ENCODE results near the gene DLGAP4. TPM values are rescaled to one million over a fixed set of nuclear protein-coding genes. Genes with fewer than 3 reads are reported as not detected.
"Not testable (repeated sequence)": the region's sequence is repeated elsewhere in the genome, so short reads cannot be mapped to it uniquely, and the experiment has no call there.

DLGAP4 gene
- total RNA-seq, 2 donors from 2014 or later, result 33.9 to 45.4 TPM

GRCh38 chr20:36465109-36466080 is 159.3 kb downstream of the DLGAP4 start:
- ATAC-seq (no peak), DNase-seq (peak in 1 of 3 donors; percentile 28)
- no peaks in the 10 kb centered on the region for H3K27me3 Mint-ChIP-seq
- H3K9me3 ChIP-seq (ENCODE audit: control insufficient read depth, low read length, poor library complexity, severe bottlenecking), result no peaks in the 10 kb centered on the region
- peak overlapping the region; percentile 88 for H3K4me3 Mint-ChIP-seq
- peaks cover 2% of the 10 kb centered on the region for H3K36me3 Mint-ChIP-seq (ENCODE audit: low read depth)
- peaks cover 61% of the 10 kb centered on the region for H3K4me1 Mint-ChIP-seq
- peak overlapping the region; percentile 98 for H3K27ac Mint-ChIP-seq

- DNase-seq (no peak), ATAC-seq (no peak)
- peak overlapping the region; percentile 88 for H3K4me3 Mint-ChIP-seq
- H3K9me3 ChIP-seq (ENCODE audit: control insufficient read depth, low read length, poor library complexity, severe bottlenecking), result no peaks in the 10 kb centered on the region
- peak overlapping the region; percentile 98 for H3K27ac Mint-ChIP-seq
- H3K27me3 Mint-ChIP-seq, result no peaks in the 10 kb centered on the region
- H3K4me1 Mint-ChIP-seq, result peaks cover 60% of the 10 kb centered on the region
- peaks cover 2% of the 10 kb centered on the region for H3K36me3 Mint-ChIP-seq (ENCODE audit: low read depth)
These were observed 159.9 kb downstream of the DLGAP4 start for GRCh38 chr20:36466089-36466488.

GRCh38 chr20:36467076-36467999 is 161.2 kb downstream of the DLGAP4 start:
- ATAC-seq, result peak; percentile 54
- H3K4me3 Mint-ChIP-seq, result peak overlapping the region; percentile 88
- DNase-seq, result peak; percentile 30 to 38 (median 33)
- H3K27ac Mint-ChIP-seq, result peak overlapping the region; percentile 98
- H3K9me3 ChIP-seq (ENCODE audit: control insufficient read depth, low read length, poor library complexity, severe bottlenecking), result no peaks in the 10 kb centered on the region
- peaks cover 2% of the 10 kb centered on the region for H3K36me3 Mint-ChIP-seq (ENCODE audit: low read depth)
- peaks cover 59% of the 10 kb centered on the region for H3K4me1 Mint-ChIP-seq
- no peaks in the 10 kb centered on the region for H3K27me3 Mint-ChIP-seq

GRCh38 chr20:36468149-36469000 is 162.2 kb downstream of the DLGAP4 start:
- peak overlapping the region; percentile 98 for H3K27ac Mint-ChIP-seq
- peaks cover 2% of the 10 kb centered on the region for H3K36me3 Mint-ChIP-seq (ENCODE audit: low read depth)
- H3K4me1 Mint-ChIP-seq, result peaks cover 53% of the 10 kb centered on the region
- H3K9me3 ChIP-seq (ENCODE audit: control insufficient read depth, low read length, poor library complexity, severe bottlenecking), result no peaks in the 10 kb centered on the region
- peak overlapping the region; percentile 31 for H3K4me3 Mint-ChIP-seq
- ATAC-seq, result no peak
- no peaks in the 10 kb centered on the region for H3K27me3 Mint-ChIP-seq
- no peak for DNase-seq

- no peak for DNase-seq
- peaks cover 2% of the 10 kb centered on the region for H3K36me3 Mint-ChIP-seq (ENCODE audit: low read depth)
- H3K27me3 Mint-ChIP-seq, result no peaks in the 10 kb centered on the region
- no peak overlapping the region for H3K4me3 Mint-ChIP-seq
- peak overlapping the region; percentile 98 for H3K27ac Mint-ChIP-seq
- H3K4me1 Mint-ChIP-seq, result peaks cover 60% of the 10 kb centered on the region
- ATAC-seq, result no peak
- H3K9me3 ChIP-seq (ENCODE audit: control insufficient read depth, low read length, poor library complexity, severe bottlenecking), result no peaks in the 10 kb centered on the region
These were observed 163.8 kb downstream of the DLGAP4 start for GRCh38 chr20:36469973-36470372.

- Mint-ChIP-seq H3K4me1 (peaks cover 40% of the 10 kb centered on the region), H3K4me3 (peak overlapping the region; percentile 62), H3K27ac (peak overlapping the region; percentile 83), H3K36me3 (ENCODE audit: low read depth) (peaks cover 2% of the 10 kb centered on the region), H3K27me3 (no peaks in the 10 kb centered on the region)
- DNase-seq (no peak), ATAC-seq (no peak)
- no peaks in the 10 kb centered on the region for H3K9me3 ChIP-seq (ENCODE audit: control insufficient read depth, low read length, poor library complexity, severe bottlenecking)
These were observed 165.9 kb downstream of the DLGAP4 start for GRCh38 chr20:36471885-36472636.

GRCh38 chr20:36472637-36473090 is 166.5 kb downstream of the DLGAP4 start:
- Mint-ChIP-seq H3K36me3 (ENCODE audit: low read depth) (peaks cover 2% of the 10 kb centered on the region), H3K27ac (peak overlapping the region; percentile 83), H3K4me3 (peak overlapping the region; percentile 62), H3K27me3 (no peaks in the 10 kb centered on the region), H3K4me1 (peaks cover 34% of the 10 kb centered on the region)
- DNase-seq (no peak), ATAC-seq (peak; percentile 91)
- H3K9me3 ChIP-seq (ENCODE audit: control insufficient read depth, low read length, poor library complexity, severe bottlenecking), result no peaks in the 10 kb centered on the region

- Mint-ChIP-seq H3K27me3 (no peaks in the 10 kb centered on the region), H3K27ac (peak overlapping the region; percentile 83), H3K4me3 (no peak overlapping the region), H3K36me3 (ENCODE audit: low read depth) (peaks cover 2% of the 10 kb centered on the region), H3K4me1 (peaks cover 33% of the 10 kb centered on the region)
- ATAC-seq (no peak), DNase-seq (no peak)
- no peaks in the 10 kb centered on the region for H3K9me3 ChIP-seq (ENCODE audit: control insufficient read depth, low read length, poor library complexity, severe bottlenecking)
These were observed 167.0 kb downstream of the DLGAP4 start for GRCh38 chr20:36473164-36473563.

GRCh38 chr20:36474563-36474962 is 168.4 kb downstream of the DLGAP4 start:
- H3K27ac Mint-ChIP-seq, result peak overlapping the region; percentile 70
- H3K4me1 Mint-ChIP-seq, result peaks cover 43% of the 10 kb centered on the region
- ATAC-seq (no peak), DNase-seq (no peak)
- no peaks in the 10 kb centered on the region for H3K27me3 Mint-ChIP-seq
- H3K9me3 ChIP-seq (ENCODE audit: control insufficient read depth, low read length, poor library complexity, severe bottlenecking), result no peaks in the 10 kb centered on the region
- H3K4me3 Mint-ChIP-seq, result no peak overlapping the region
- no peaks in the 10 kb centered on the region for H3K36me3 Mint-ChIP-seq (ENCODE audit: low read depth)

- Mint-ChIP-seq H3K4me1 (peaks cover 42% of the 10 kb centered on the region), H3K27ac (peak overlapping the region; percentile 70)
- H3K36me3 Mint-ChIP-seq (ENCODE audit: low read depth); DNase-seq; H3K27me3 Mint-ChIP-seq; H3K9me3 ChIP-seq (ENCODE audit: control insufficient read depth, low read length, poor library complexity, severe bottlenecking); H3K4me3 Mint-ChIP-seq; ATAC-seq: not testable (repeated sequence)
These were observed 168.9 kb downstream of the DLGAP4 start for GRCh38 chr20:36475054-36475453.

- H3K4me3 Mint-ChIP-seq, result no peak overlapping the region
- DNase-seq (no peak), ATAC-seq (no peak)
- no peaks in the 10 kb centered on the region for H3K9me3 ChIP-seq (ENCODE audit: control insufficient read depth, low read length, poor library complexity, severe bottlenecking)
- no peaks in the 10 kb centered on the region for H3K36me3 Mint-ChIP-seq (ENCODE audit: low read depth)
- H3K27ac Mint-ChIP-seq, result peak overlapping the region; percentile 67
- H3K27me3 Mint-ChIP-seq, result no peaks in the 10 kb centered on the region
- peaks cover 45% of the 10 kb centered on the region for H3K4me1 Mint-ChIP-seq
These were observed 171.3 kb downstream of the DLGAP4 start for GRCh38 chr20:36477475-36477874.
